WERI-Rb-1 (cell line): ENCODE results near the gene PTPRT.

ENCODE experiments used
- DNase-seq: peaks from one replicate; pipeline ENCODE4 v3.0.0-alpha.2; 2020
- H3K27ac ChIP-seq: fragments of 250-450 bp; sonication (Bioruptor Pico); 2 replicates; pipeline ENCODE4 v1.5.1; 2020; ENCODE audit warnings: mild to moderate bottlenecking, moderate library complexity
- H3K27me3 ChIP-seq: fragments of 250-450 bp; sonication (Bioruptor Pico); 2 replicates; pipeline ENCODE4 v1.5.1; 2021; ENCODE audit warnings: mild to moderate bottlenecking, low read depth, moderate library complexity; ENCODE audit not compliant: insufficient read depth, severe bottlenecking
- H3K36me3 ChIP-seq: fragments of 250-450 bp; sonication (Bioruptor Pico); 2 replicates; pipeline ENCODE4 v1.5.1; 2020; ENCODE audit warnings: mild to moderate bottlenecking, moderate library complexity
- H3K4me3 ChIP-seq: 2 replicates; pipeline ENCODE4 v1.5.1; 2011; ENCODE audit warnings: low read depth, mild to moderate bottlenecking, control low read depth, low read length
- H3K9me3 ChIP-seq: fragments of 250-450 bp; sonication (Bioruptor Pico); 2 replicates; pipeline ENCODE4 v1.5.1; 2021; ENCODE audit warnings: mild to moderate bottlenecking, moderate library complexity; ENCODE audit not compliant: severe bottlenecking
- TF ChIP-seq, protein P1 (sequence below): IDR thresholded peaks from 2 replicates; pipeline ENCODE4 v1.5.1; 2011; ENCODE audit warnings: low read depth, mild to moderate bottlenecking, control low read depth, inconsistent platforms, low read length

PTPRT gene

DNA sequence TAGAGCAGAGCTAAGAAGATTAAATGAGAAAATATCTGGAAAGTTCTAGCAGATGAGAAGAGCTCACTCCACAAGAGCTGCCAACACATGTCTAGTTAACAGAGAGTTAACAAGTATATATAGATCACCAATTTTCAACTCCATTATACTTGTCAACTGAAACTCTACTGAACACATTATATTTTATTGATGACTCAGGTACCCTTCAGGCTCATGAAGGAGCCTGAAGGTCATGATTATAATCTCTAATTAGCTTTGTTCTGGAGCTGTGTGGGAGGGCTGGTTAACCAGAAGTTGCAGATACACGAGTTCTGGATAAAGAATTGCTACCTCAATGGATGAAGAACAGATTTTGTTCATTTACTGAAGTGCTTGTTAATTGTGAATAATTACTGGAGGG, 42.1 kb upstream of the PTPRT start:
- Histone ChIP-seq H3K4me3 (no peak overlapping the region), H3K27ac (no peak overlapping the region), H3K36me3 (no peaks in the 10 kb centered on the region), H3K27me3 (peaks cover 22% of the 10 kb centered on the region), H3K9me3 (no peaks in the 10 kb centered on the region)
- no peak for DNase-seq
- TF ChIP-seq, protein P1, sequence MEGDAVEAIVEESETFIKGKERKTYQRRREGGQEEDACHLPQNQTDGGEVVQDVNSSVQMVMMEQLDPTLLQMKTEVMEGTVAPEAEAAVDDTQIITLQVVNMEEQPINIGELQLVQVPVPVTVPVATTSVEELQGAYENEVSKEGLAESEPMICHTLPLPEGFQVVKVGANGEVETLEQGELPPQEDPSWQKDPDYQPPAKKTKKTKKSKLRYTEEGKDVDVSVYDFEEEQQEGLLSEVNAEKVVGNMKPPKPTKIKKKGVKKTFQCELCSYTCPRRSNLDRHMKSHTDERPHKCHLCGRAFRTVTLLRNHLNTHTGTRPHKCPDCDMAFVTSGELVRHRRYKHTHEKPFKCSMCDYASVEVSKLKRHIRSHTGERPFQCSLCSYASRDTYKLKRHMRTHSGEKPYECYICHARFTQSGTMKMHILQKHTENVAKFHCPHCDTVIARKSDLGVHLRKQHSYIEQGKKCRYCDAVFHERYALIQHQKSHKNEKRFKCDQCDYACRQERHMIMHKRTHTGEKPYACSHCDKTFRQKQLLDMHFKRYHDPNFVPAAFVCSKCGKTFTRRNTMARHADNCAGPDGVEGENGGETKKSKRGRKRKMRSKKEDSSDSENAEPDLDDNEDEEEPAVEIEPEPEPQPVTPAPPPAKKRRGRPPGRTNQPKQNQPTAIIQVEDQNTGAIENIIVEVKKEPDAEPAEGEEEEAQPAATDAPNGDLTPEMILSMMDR, result no peak

- DNase-seq, result no peak
- no peak overlapping the region for H3K4me3 ChIP-seq
- TF ChIP-seq, protein P1, result no peak
- no peaks in the 10 kb centered on the region for H3K9me3 ChIP-seq
- H3K27ac ChIP-seq, result no peak overlapping the region
- H3K27me3 ChIP-seq, result peaks cover 24% of the 10 kb centered on the region
- no peaks in the 10 kb centered on the region for H3K36me3 ChIP-seq
Observed at GRCh38 chr20:43229696-43230095, 40.0 kb upstream of the PTPRT start.

DNA sequence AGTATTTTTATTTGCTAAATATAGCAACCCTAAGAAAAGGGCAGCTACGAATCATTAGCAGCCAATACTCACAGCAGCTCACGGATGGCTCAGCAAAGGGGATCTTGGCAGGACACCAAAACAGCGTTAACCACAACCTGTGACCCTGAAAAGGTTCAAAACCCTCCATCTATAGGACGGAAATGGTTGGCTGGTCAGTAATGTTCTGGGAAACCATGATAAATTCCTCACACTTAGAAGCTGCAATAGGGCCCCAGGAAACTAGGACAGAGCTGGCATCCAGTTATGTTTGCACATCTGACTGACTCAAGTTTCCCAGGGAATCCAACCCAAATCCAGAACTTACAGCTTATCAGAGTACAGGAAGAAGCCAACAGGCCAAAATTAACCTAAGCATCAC, 30.9 kb upstream of the PTPRT start:
- no peak for DNase-seq
- Histone ChIP-seq H3K4me3 (no peak overlapping the region), H3K9me3 (no peaks in the 10 kb centered on the region), H3K27me3 (peaks cover 79% of the 10 kb centered on the region), H3K36me3 (no peaks in the 10 kb centered on the region), H3K27ac (no peak overlapping the region)
- TF ChIP-seq, protein P1, result no peak

DNA sequence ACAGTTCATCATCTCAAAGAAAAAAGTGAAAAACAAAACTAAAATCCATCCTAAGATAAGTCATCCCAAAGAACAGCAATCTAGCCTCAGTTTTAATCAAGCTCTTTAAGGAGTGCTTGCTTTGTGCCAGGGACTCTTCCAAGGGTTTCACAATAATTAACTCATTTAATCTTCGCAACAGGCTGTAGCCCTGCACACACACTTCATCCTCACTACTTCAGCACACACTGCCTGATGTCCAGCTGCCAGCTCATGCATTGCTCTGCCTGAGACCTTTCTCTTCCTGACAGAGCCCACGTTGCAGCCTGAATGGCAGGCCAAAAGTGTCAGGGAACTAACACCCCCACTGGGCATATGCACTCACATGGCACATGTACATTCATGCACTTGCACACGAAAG, 21.2 kb upstream of the PTPRT start:
- Histone ChIP-seq H3K4me3 (no peak overlapping the region), H3K27me3 (peaks cover 41% of the 10 kb centered on the region), H3K9me3 (no peaks in the 10 kb centered on the region), H3K36me3 (no peaks in the 10 kb centered on the region), H3K27ac (no peak overlapping the region)
- TF ChIP-seq, protein P1, result no peak
- no peak for DNase-seq

DNA sequence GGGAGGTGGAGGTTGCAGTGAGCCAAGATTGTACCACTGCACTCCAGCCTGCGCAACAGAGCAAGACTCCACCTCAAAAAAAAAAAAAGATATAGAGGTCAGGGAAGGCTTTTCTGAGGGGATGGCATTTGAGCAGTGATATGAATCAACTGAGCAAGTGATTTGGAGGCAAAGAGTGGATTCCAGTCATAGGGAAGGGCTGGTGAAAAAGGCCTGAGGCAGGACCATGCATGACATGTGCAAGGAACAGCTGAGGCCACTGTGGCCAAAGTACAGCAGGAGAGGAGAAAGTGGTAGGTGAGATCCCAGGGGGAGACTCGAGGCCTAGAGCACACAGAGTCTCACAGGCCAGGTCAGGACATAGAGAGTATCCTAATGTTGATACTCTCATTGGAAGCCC, 20.1 kb upstream of the PTPRT start:
- Histone ChIP-seq H3K27me3 (peaks cover 30% of the 10 kb centered on the region), H3K9me3 (no peaks in the 10 kb centered on the region), H3K4me3 (no peak overlapping the region), H3K36me3 (no peaks in the 10 kb centered on the region), H3K27ac (no peak overlapping the region)
- no peak for DNase-seq
- TF ChIP-seq, protein P1, result no peak

- TF ChIP-seq, protein P1, result peak; percentile 20; the same call in 1 of the 2 replicates
Observed at GRCh38 chr20:43205699-43206098, 16.0 kb upstream of the PTPRT start.

More at GRCh38 chr20:43205699-43206098, 16.0 kb upstream of the PTPRT start:
- DNase-seq, result no peak
- H3K36me3 ChIP-seq, result no peaks in the 10 kb centered on the region
- peaks cover 34% of the 10 kb centered on the region for H3K27me3 ChIP-seq
- H3K27ac ChIP-seq, result no peak overlapping the region
- no peaks in the 10 kb centered on the region for H3K9me3 ChIP-seq
- no peak overlapping the region for H3K4me3 ChIP-seq
